Germinal center (tissue), 1 donor: Measurements from ENCODE around the gene PLEKHA4.

ENCODE experiments used
- DNase-seq: peaks from one replicate; pipeline ENCODE4 v3.0.0; 2012; ENCODE audit warnings: mixed read lengths, low spot score

Gene PLEKHA4

GRCh38 chr19:48830088-48830487 is 38.3 kb downstream of the PLEKHA4 start:
- DNase-seq = no peak

GRCh38 chr19:48826606-48827020 is 41.8 kb downstream of the PLEKHA4 start:
- DNase-seq = no peak

GRCh38 chr19:48822514-48822913 is 45.9 kb downstream of the PLEKHA4 start:
- DNase-seq = no peak

- DNase-seq = no peak
Measured at GRCh38 chr19:48821633-48822032, 46.8 kb downstream of the PLEKHA4 start.

- no peak for DNase-seq
Measured at GRCh38 chr19:48819366-48819816, 49.0 kb downstream of the PLEKHA4 start.

GRCh38 chr19:48818234-48818820 is 50.1 kb downstream of the PLEKHA4 start:
- DNase-seq = no peak

GRCh38 chr19:48817585-48818124 is 50.8 kb downstream of the PLEKHA4 start:
- DNase-seq = no peak

GRCh38 chr19:48815870-48816501 is 52.4 kb downstream of the PLEKHA4 start:
- no peak for DNase-seq

- DNase-seq = no peak
Measured at GRCh38 chr19:48814895-48815294, 53.5 kb downstream of the PLEKHA4 start.

- no peak for DNase-seq
Measured at GRCh38 chr19:48813123-48813913, 55.1 kb downstream of the PLEKHA4 start.

GRCh38 chr19:48812094-48812929 is 56.1 kb downstream of the PLEKHA4 start:
- peak; percentile 96 for DNase-seq

- DNase-seq = no peak
Measured at GRCh38 chr19:48810151-48810550, 58.3 kb downstream of the PLEKHA4 start.

GRCh38 chr19:48807590-48808308 is 60.7 kb downstream of the PLEKHA4 start:
- DNase-seq = no peak

GRCh38 chr19:48806818-48807589 is 61.4 kb downstream of the PLEKHA4 start:
- no peak for DNase-seq

- peak; percentile 76 for DNase-seq
Measured at GRCh38 chr19:48806518-48806817, 61.9 kb downstream of the PLEKHA4 start.

- no peak for DNase-seq
Measured at GRCh38 chr19:48805452-48805851, 63.0 kb downstream of the PLEKHA4 start.

GRCh38 chr19:48804496-48804895 is 63.9 kb downstream of the PLEKHA4 start:
- DNase-seq = no peak

- no peak for DNase-seq
Measured at GRCh38 chr19:48802623-48803022, 65.8 kb downstream of the PLEKHA4 start.

- DNase-seq = no peak
Measured at GRCh38 chr19:48799358-48800300, 68.8 kb downstream of the PLEKHA4 start.

- DNase-seq = no peak
Measured at GRCh38 chr19:48798937-48799336, 69.5 kb downstream of the PLEKHA4 start.
